Measurements from ENCODE around the gene CREBBP.

DNA sequence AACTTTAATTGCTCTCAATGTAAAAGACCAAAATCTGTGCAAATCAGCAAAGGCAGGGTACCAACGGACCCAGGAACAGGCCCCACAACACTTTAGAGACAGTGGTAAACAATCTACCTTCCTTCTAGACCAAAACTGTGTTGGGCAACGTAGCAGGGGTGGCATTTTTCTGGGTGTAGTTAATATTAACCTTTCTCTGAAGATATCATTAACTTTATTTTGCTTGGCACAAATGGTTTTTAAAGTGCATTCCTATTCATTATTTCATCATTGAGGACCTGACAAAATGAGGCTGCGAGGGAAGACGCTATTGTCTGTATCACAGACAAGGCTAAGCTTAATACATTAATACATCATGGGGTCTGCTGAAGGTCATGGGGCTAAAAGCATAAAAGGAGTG is 125.3 kb downstream of the CREBBP start:
- TF ChIP-seq CTCF (conservative IDR thresholded peaks at IDR 0.05 in 1 of 2, IDR thresholded peaks at IDR 0.05 in 1 of 2; ENCODE audit: low read depth in 1 of 2, low read length in 2 of 2) (no peak), EZH2 (IDR thresholded peaks at IDR 0.05; ENCODE audit: low read length, missing control alignments) (no peak)
